ENCODE data around the gene SLC39A11.

DNA sequence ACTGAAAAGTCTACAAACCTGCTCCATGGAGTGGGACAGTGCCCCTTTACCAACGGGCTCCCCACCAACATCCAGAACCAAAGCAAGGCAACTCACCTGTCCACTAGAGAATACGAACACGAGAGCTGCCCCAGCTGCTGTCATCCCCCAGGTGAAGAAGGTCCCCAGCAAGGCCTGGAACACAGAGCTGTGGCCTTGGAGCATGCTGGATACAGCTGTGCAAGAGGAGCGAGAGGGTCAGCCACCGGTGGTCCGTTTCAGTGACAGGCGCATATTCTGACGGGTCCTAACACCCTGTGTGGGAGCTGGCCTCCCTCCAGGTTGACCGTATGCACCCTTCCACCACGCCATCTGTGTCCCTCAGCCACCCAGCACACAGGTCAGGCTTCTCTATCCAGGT is 3.9 kb downstream of the SLC39A11 start:
- TF ChIP-seq TAF1 (IDR thresholded peaks at IDR 0.05; ENCODE audit: low read depth): no peak
- TF ChIP-seq EZH2 (IDR thresholded peaks at IDR 0.05; ENCODE audit: borderline replicate concordance, insufficient read depth, low read length, poor library complexity, severe bottlenecking): no peak
- TF ChIP-seq, protein P1, sequence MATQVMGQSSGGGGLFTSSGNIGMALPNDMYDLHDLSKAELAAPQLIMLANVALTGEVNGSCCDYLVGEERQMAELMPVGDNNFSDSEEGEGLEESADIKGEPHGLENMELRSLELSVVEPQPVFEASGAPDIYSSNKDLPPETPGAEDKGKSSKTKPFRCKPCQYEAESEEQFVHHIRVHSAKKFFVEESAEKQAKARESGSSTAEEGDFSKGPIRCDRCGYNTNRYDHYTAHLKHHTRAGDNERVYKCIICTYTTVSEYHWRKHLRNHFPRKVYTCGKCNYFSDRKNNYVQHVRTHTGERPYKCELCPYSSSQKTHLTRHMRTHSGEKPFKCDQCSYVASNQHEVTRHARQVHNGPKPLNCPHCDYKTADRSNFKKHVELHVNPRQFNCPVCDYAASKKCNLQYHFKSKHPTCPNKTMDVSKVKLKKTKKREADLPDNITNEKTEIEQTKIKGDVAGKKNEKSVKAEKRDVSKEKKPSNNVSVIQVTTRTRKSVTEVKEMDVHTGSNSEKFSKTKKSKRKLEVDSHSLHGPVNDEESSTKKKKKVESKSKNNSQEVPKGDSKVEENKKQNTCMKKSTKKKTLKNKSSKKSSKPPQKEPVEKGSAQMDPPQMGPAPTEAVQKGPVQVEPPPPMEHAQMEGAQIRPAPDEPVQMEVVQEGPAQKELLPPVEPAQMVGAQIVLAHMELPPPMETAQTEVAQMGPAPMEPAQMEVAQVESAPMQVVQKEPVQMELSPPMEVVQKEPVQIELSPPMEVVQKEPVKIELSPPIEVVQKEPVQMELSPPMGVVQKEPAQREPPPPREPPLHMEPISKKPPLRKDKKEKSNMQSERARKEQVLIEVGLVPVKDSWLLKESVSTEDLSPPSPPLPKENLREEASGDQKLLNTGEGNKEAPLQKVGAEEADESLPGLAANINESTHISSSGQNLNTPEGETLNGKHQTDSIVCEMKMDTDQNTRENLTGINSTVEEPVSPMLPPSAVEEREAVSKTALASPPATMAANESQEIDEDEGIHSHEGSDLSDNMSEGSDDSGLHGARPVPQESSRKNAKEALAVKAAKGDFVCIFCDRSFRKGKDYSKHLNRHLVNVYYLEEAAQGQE (IDR thresholded peaks at IDR 0.05; ENCODE audit: borderline replicate concordance): no peak
- no peak for TF ChIP-seq POLR2AphosphoS5 (IDR thresholded peaks at IDR 0.05)
- TF ChIP-seq, protein P2, sequence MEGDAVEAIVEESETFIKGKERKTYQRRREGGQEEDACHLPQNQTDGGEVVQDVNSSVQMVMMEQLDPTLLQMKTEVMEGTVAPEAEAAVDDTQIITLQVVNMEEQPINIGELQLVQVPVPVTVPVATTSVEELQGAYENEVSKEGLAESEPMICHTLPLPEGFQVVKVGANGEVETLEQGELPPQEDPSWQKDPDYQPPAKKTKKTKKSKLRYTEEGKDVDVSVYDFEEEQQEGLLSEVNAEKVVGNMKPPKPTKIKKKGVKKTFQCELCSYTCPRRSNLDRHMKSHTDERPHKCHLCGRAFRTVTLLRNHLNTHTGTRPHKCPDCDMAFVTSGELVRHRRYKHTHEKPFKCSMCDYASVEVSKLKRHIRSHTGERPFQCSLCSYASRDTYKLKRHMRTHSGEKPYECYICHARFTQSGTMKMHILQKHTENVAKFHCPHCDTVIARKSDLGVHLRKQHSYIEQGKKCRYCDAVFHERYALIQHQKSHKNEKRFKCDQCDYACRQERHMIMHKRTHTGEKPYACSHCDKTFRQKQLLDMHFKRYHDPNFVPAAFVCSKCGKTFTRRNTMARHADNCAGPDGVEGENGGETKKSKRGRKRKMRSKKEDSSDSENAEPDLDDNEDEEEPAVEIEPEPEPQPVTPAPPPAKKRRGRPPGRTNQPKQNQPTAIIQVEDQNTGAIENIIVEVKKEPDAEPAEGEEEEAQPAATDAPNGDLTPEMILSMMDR (IDR thresholded peaks at IDR 0.05; ENCODE audit: poor library complexity, severe bottlenecking): no peak
- TF ChIP-seq SMC3 (conservative IDR thresholded peaks at IDR 0.05; ENCODE audit: poor library complexity): no peak
